Kidney epithelial cell (primary cell): ENCODE results near the gene GPR15LG. TPM values are rescaled to one million over a fixed set of nuclear protein-coding genes. Genes with fewer than 3 reads are reported as not detected.

Experiments used
- DNase-seq: peaks from one replicate; pipeline ENCODE4 v3.0.0-alpha.2; 2010; ENCODE audit warnings: low read depth
- H3K27me3 ChIP-seq: 2 replicates; pipeline ENCODE4 v1.6.0; 2011; ENCODE audit warnings: low read length; ENCODE audit not compliant: control insufficient read depth, insufficient read depth
- H3K36me3 ChIP-seq: 2 replicates; pipeline ENCODE4 v1.5.1; 2011; ENCODE audit warnings: low read length; ENCODE audit not compliant: control insufficient read depth, insufficient read depth
- H3K4me3 ChIP-seq: 2 replicates; pipeline ENCODE4 v1.5.1; 2011; ENCODE audit warnings: low read depth, mild to moderate bottlenecking, control low read depth, low read length
- total RNA-seq: library from RNA; depleted of rRNA; stranded (reverse); fragments of >200 nt; gene quantifications from 2 replicates; pipeline ENCODE4 v1.2.3, GENCODE V29; 2015
- TF ChIP-seq, protein P1 (sequence below): IDR thresholded peaks from 2 replicates; pipeline ENCODE4 v1.5.1; 2011; ENCODE audit warnings: mild to moderate bottlenecking, moderate library complexity, low read length, control low read depth, inconsistent platforms; ENCODE audit not compliant: insufficient read depth, poor library complexity, severe bottlenecking

GPR15LG gene
- total RNA-seq, 1 donor from 2014 or later, result not detected

DNA sequence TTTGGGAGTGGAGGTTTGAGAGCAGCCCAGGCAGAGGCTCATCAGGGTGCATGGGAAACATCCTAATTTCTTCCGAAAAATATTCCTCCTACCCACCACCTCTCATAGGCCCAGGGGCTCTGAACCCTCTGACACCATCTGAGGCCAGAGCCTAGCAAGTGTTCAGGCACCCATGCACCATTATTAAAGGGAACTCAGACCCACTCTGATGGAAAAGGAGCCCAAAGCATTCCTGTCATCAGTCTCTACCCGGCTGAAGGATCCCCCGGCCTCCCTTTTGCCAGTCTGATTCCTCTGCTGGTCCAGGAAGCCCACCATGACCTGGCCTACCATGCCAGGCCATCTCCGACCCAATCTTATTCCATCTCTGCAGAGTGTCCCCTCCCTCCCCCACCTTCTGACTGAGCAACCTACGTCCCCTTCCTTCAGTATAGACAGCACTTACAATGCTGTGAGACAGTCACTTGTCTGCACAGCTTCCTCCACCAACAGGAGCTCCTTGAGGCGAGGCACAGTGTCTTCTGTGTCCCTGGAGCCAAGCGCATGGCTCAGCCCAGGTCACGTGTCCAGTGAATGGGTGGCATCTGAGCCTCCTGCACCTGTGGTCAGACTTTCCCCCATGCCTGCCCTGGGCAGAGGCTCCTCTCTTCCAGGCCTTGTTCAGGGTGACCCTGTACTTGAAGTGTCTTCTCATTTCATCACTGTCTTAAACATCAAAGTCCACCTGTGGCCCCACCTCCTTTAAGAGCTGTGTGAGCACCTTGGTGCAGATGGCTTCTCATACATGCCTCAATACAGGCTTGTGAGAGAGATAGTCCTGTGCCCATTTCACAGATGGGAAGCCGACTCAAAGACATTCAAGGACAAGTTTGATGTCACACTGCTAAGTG is 889 bp upstream of the GPR15LG start:
- no peak for DNase-seq
- Histone ChIP-seq H3K27me3 (no peaks in the 10 kb centered on the region), H3K36me3 (no peaks in the 10 kb centered on the region), H3K4me3 (no peak overlapping the region)
- TF ChIP-seq, protein P1, sequence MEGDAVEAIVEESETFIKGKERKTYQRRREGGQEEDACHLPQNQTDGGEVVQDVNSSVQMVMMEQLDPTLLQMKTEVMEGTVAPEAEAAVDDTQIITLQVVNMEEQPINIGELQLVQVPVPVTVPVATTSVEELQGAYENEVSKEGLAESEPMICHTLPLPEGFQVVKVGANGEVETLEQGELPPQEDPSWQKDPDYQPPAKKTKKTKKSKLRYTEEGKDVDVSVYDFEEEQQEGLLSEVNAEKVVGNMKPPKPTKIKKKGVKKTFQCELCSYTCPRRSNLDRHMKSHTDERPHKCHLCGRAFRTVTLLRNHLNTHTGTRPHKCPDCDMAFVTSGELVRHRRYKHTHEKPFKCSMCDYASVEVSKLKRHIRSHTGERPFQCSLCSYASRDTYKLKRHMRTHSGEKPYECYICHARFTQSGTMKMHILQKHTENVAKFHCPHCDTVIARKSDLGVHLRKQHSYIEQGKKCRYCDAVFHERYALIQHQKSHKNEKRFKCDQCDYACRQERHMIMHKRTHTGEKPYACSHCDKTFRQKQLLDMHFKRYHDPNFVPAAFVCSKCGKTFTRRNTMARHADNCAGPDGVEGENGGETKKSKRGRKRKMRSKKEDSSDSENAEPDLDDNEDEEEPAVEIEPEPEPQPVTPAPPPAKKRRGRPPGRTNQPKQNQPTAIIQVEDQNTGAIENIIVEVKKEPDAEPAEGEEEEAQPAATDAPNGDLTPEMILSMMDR, result no peak

DNA sequence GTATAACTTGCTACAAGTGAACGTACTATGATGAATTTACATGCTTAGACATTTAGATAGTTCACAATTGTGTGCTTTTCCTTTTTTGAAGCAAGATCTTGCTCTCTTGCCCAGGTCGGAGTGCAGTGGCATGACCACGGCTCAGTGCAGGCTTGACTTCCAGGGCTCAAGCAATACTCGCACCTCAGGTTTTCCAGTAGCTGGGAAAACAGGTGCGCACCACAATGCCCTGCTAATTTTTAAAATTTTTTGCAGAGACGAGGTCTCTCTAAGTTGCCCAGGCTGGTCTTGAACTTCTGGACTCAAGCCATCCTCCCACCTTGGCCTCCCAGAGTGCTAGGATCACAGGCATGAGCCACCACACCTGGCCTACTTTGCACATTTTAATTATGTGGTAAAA is 1.8 kb downstream of the GPR15LG start:
- TF ChIP-seq, protein P1, result no peak

DNA sequence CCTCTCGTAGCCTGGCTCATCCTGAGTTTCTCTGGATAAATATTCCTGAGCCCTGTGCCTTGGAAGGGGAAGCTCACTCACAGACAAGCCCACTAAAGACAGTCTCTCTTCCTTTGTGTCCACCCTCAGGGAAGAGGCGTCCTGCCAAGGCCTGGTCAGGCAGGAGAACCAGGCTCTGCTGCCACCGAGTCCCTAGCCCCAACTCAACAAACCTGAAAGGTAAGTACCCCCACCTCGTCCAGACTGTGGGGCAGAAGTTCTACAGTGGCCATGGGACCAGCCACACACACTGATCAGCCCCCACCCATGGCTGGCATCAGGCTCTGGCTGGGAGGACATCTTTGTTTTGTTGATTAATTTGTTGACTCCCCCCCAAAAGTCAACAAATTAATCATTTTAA is 2.8 kb downstream of the GPR15LG start:
- Histone ChIP-seq H3K36me3 (no peaks in the 10 kb centered on the region), H3K4me3 (no peak overlapping the region), H3K27me3 (no peaks in the 10 kb centered on the region)
- DNase-seq, result no peak
- TF ChIP-seq, protein P1, result no peak

More for the DNA sequence above, 1.8 kb downstream of the GPR15LG start:
- Histone ChIP-seq H3K4me3 (no peak overlapping the region), H3K27me3 (no peaks in the 10 kb centered on the region), H3K36me3 (no peaks in the 10 kb centered on the region)
- DNase-seq, result no peak

DNA sequence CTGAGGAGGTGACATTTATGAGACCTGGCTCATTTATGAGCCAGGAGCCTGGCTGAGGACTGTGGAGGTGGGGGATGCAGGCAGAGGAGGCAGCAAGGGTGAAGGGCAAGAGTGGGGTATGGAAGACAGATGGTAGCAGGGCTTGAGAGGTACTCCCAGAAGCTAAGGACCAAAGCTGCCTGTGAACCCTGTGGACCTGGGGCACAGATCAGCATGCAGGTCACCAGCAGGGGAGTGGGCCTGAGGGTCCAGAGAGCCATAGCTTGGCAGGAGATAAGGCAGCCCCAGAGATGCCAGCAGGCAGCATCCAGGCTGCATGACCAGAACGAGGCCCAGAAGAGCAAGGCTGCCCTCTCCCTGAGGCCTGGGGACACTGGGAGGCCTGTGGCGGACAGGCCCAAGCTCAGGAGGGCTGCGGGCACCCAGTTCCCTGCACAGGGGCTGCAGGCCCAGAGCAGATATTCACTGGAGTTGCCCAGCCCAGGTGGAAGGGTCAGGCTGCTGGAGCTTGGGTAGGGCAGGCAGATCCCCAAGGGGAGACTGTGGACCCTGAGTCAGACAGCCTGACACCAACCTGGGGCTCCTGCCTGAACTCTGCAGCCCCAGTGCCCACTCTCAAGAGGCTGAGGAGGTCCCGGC is 3.4 kb downstream of the GPR15LG start:
- TF ChIP-seq, protein P1, result no peak
- Histone ChIP-seq H3K27me3 (no peaks in the 10 kb centered on the region), H3K36me3 (no peaks in the 10 kb centered on the region), H3K4me3 (no peak overlapping the region)
- no peak for DNase-seq

DNA sequence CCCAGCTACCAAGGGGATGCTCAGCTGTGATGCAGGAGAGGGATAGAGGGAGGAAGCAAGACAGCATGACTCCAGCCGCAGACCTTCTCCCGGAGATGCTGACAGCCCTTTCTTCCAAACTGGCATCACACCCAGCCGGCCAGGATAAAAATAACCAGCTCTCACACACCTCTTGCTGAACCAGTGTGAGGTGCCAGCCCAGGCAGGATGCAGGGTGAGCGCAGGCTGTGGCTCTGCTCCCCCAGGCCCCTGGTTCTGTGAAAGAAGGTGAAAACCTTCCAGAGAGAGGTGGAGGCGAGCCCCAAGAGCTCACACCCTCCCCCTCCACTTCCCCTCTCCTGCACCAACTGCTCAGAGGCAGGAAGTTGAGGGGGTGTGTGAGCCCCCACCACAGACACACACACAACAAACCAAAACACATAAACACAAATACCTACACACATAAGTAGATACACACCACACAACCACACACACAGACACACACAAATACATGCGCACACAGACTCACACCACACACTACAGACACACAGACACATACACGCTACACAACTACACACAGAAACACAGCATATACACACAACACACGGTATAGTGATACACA is 4.0 kb downstream of the GPR15LG start:
- TF ChIP-seq, protein P1, result no peak
- H3K36me3 ChIP-seq, result no peaks in the 10 kb centered on the region
- no peak overlapping the region for H3K4me3 ChIP-seq
- H3K27me3 ChIP-seq, result no peaks in the 10 kb centered on the region
- DNase-seq, result no peak
